K562 (cell line): ENCODE data around the gene CCDC71L. TPM values are rescaled to one million over a fixed set of nuclear protein-coding genes. Genes with fewer than 3 reads are reported as not detected.

Source experiments
- ATF1 ChIP-seq, 2 experiments: fragments of 450-650 bp in 1 of 2; IDR thresholded peaks; 2 replicates each; pipeline ENCODE4 v1.6.1; 2016; ENCODE audit warnings: missing compliant biosample characterization in 1 of 2, missing genetic modification characterization in 1 of 2
- BCLAF1 ChIP-seq, 2 experiments: fragments of 450-650 bp in 1 of 2; IDR thresholded peaks; 2 replicates each; pipeline ENCODE4 v1.6.1; 2011 to 2017; ENCODE audit warnings: low read depth in 2 of 2, antibody characterized with exemption in 1 of 2, borderline replicate concordance in 1 of 2, low read length in 1 of 2, mild to moderate bottlenecking in 1 of 2, mixed read lengths in 1 of 2; ENCODE audit not compliant: control insufficient read depth in 1 of 2
- BDP1 ChIP-seq: IDR thresholded peaks from 3 replicates; pipeline ENCODE4 v1.6.1; 2011; ENCODE audit not compliant: insufficient read length, insufficient read depth
- CLOCK ChIP-seq: fragments of 250-450 bp; sonication (Bioruptor Pico); IDR thresholded peaks from 2 replicates; pipeline ENCODE4 v1.4.0; 2020; ENCODE audit warnings: mild to moderate bottlenecking, moderate library complexity, borderline replicate concordance
- FOXO4 ChIP-seq: fragments of 450-650 bp; formaldehyde crosslinking; IDR thresholded peaks from 2 replicates; pipeline ENCODE4 v1.4.0; 2020; ENCODE audit warnings: mild to moderate bottlenecking, moderate library complexity
- GATAD2A ChIP-seq: fragments of 450-650 bp; IDR thresholded peaks from 2 replicates; pipeline ENCODE4 v1.6.1; 2017
- HMG20A ChIP-seq: fragments of 450-650 bp; formaldehyde crosslinking; conservative IDR thresholded peaks from 2 replicates; pipeline ENCODE4 v1.4.0; 2020; ENCODE audit warnings: mild to moderate bottlenecking, mixed read lengths
- ID3 ChIP-seq, 2 experiments: fragments of 250-450 bp in 1 of 2; fragments of 450-650 bp in 1 of 2; sonication (Bioruptor Pico) in 1 of 2; IDR thresholded peaks; 2 replicates each; pipeline versions ENCODE4 v1.6.1 to v1.8.0; 2016 to 2021; ENCODE audit warnings: mild to moderate bottlenecking in 2 of 2, moderate library complexity in 2 of 2, missing compliant biosample characterization in 1 of 2, missing genetic modification characterization in 1 of 2
- LARP7 ChIP-seq: fragments of 450-650 bp; IDR thresholded peaks from 2 replicates; pipeline ENCODE4 v1.6.1; 2016
- MEF2A ChIP-seq: IDR thresholded peaks from 2 replicates; pipeline ENCODE4 v1.6.1; 2011; ENCODE audit warnings: low read depth, mild to moderate bottlenecking, low read length, moderate library complexity; ENCODE audit not compliant: control insufficient read depth
- PREB ChIP-seq: sonication (generic); formaldehyde crosslinking; IDR thresholded peaks from 2 replicates; pipeline ENCODE4 v1.8.1; 2023; ENCODE audit warnings: mild to moderate bottlenecking, missing genetic modification reagents
- RBBP5 ChIP-seq: fragments of 200-600 bp; sonication (generic); IDR thresholded peaks from 2 replicates; pipeline ENCODE4 v1.6.1; 2012; ENCODE audit warnings: borderline replicate concordance, mild to moderate bottlenecking, low read length, control low read depth, inconsistent platforms; ENCODE audit not compliant: insufficient read depth, poor library complexity, severe bottlenecking
- RBM17 ChIP-seq: fragments of 200-400 bp; formaldehyde crosslinking; IDR thresholded peaks from 2 replicates; pipeline ENCODE4 v1.6.1; 2017; ENCODE audit warnings: low read depth, mild to moderate bottlenecking, low read length, borderline replicate concordance
- YBX1 ChIP-seq: fragments of 450-650 bp; IDR thresholded peaks from 2 replicates; pipeline ENCODE4 v1.7.1; 2016; ENCODE audit warnings: mild to moderate bottlenecking
- ZBED1 ChIP-seq: IDR thresholded peaks from 2 replicates; pipeline ENCODE4 v1.6.1; 2014
- ZFPM2 ChIP-seq: fragments of 250-450 bp; sonication (Bioruptor Pico); IDR thresholded peaks from 2 replicates; pipeline ENCODE4 v1.5.1; 2022; ENCODE audit warnings: mild to moderate bottlenecking
- ZKSCAN8 ChIP-seq: fragments of 200-800 bp; sonication (Bioruptor generic); IDR thresholded peaks from 2 replicates; pipeline ENCODE4 v1.6.1; 2016; ENCODE audit warnings: missing genetic modification characterization, missing compliant biosample characterization
- ZNF23 ChIP-seq: fragments of 250-450 bp; sonication (Bioruptor Pico); IDR thresholded peaks from 2 replicates; pipeline ENCODE4 v1.4.0; 2020; ENCODE audit warnings: mild to moderate bottlenecking
- polyA plus RNA-seq, 8 experiments: library from polyadenylated mRNA; depleted of rRNA in 4 of 8; stranded (reverse) in 5 of 8; unstranded in 3 of 8; fragments of >200 nt; fragmentation: Nextera tagmentation in 2 of 8; fragmentation: Illumina TruSeq in 1 of 8; extraction: Ambion mirVana in 2 of 8; extraction: Trizol in 1 of 8; gene quantifications; 2 replicates each; pipeline versions ENCODE4 v1.2.1 to v1.2.3, GENCODE V29; 2011 to 2014; ENCODE audit warnings: inconsistent platforms in 1 of 8, missing spikeins in 1 of 8
- total RNA-seq, 7 experiments: library from RNA; depleted of rRNA in 6 of 7; stranded (reverse); fragments of >200 nt in 6 of 7; fragmentation: Illumina TruSeq in 2 of 7; extraction: Trizol in 2 of 7; gene quantifications; 2 replicates each; pipeline versions ENCODE4 v1.2.1 to v1.2.3, GENCODE V29; 2011 to 2021; ENCODE audit warnings: low replicate concordance in 1 of 7

Gene CCDC71L
- total and polyA plus RNA-seq, 9 of the 15 experiments (the other 6 are each of a cell fraction or from before 2014, with no cell fraction given): 5.7 to 108 (median 25.4) TPM

- TF ChIP-seq BCLAF1 (IDR thresholded peaks at IDR 0.05; ENCODE audit: borderline replicate concordance in 1 of 2, control insufficient read depth in 1 of 2, low read depth in 2 of 2, low read length in 1 of 2) (no peak), YBX1 (no peak), GATAD2A (no peak), ZKSCAN8 (CRISPR knock-in tag) (peak; percentile 43; the same call in 1 of the 2 replicates), HMG20A (no peak), ATF1 (CRISPR knock-in tag; IDR thresholded peaks at IDR 0.05) (no peak), ATF1 (tag; IDR thresholded peaks at IDR 0.05) (no peak; the same call in 1 of the 2 replicates), RBM17 (no peak), CLOCK (CRISPR knock-in tag) (no peak), MEF2A (no peak), FOXO4 (CRISPR knock-in tag) (no peak), ZNF23 (CRISPR knock-in tag) (0 out of 2 replicates have a peak, but pooled peaks have one; percentile 29), PREB (CRISPR knock-in tag) (no peak), ID3 (CRISPR knock-in tag; IDR thresholded peaks at IDR 0.05) (no peak), ID3 (tag; IDR thresholded peaks at IDR 0.05) (peak; percentile 72; the same call in 1 of the 2 replicates), ZBED1 (no peak), LARP7 (no peak), BDP1 (no peak), RBBP5 (no peak), ZFPM2 (CRISPR knock-in tag) (no peak)
Measured at GRCh38 chr7:106639476-106640334, 21.3 kb downstream of the CCDC71L start (continued).
